Neural progenitor cell (in vitro differentiated cells): Measurements from ENCODE around the gene GZMA.

Experiments
- EZH2phosphoT487 ChIP-seq: fragments of 200-600 bp; sonication (generic); IDR thresholded peaks from 2 replicates; pipeline ENCODE4 v1.6.1; 2017; ENCODE audit warnings: antibody characterized with exemption
- TF ChIP-seq, protein P1 (sequence below): fragments of 200-600 bp; sonication (generic); IDR thresholded peaks from 2 replicates; pipeline ENCODE4 v1.5.1; 2017; ENCODE audit warnings: antibody characterized with exemption, mild to moderate bottlenecking

DNA sequence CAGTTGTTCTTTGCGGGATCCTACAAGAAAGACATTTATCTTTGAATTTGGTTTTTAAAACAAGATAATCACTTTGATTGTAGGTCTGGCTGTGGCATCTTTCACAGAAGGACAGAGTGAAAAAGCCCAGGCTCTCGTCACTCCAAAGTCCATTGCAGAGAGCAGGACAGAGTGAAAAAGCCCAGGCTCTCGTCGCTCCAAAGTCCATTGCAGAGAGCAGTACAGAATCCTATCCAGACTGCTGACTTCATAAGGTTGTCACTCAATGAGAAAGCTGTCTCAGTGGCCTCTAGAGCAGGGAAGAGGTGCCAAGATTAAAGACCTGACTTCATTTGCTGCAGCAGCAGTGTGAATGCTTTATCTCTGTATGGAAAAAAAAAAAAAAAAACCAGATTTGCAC, 41.2 kb downstream of the GZMA start:
- no peak for TF ChIP-seq EZH2phosphoT487
- TF ChIP-seq, protein P1, sequence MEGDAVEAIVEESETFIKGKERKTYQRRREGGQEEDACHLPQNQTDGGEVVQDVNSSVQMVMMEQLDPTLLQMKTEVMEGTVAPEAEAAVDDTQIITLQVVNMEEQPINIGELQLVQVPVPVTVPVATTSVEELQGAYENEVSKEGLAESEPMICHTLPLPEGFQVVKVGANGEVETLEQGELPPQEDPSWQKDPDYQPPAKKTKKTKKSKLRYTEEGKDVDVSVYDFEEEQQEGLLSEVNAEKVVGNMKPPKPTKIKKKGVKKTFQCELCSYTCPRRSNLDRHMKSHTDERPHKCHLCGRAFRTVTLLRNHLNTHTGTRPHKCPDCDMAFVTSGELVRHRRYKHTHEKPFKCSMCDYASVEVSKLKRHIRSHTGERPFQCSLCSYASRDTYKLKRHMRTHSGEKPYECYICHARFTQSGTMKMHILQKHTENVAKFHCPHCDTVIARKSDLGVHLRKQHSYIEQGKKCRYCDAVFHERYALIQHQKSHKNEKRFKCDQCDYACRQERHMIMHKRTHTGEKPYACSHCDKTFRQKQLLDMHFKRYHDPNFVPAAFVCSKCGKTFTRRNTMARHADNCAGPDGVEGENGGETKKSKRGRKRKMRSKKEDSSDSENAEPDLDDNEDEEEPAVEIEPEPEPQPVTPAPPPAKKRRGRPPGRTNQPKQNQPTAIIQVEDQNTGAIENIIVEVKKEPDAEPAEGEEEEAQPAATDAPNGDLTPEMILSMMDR: no peak
